KOPT-K1 (cell line): Measurements from ENCODE around the gene TNFAIP8L3.
"Not testable (repeated sequence)": the region's sequence is repeated elsewhere in the genome, so short reads cannot be mapped to it uniquely, and the experiment has no call there.

Experiments used
- H3K27ac ChIP-seq: fragments of 200-600 bp; sonication (generic); 2 replicates; pipeline ENCODE4 v1.5.1; 2016; ENCODE audit warnings: antibody characterized with exemption, mild to moderate bottlenecking, low read depth, low read length; ENCODE audit not compliant: poor library complexity, severe bottlenecking
- H3K36me3 ChIP-seq: fragments of 200-600 bp; sonication (generic); 2 replicates; pipeline ENCODE4 v1.5.1; 2017; ENCODE audit warnings: antibody characterized with exemption, mild to moderate bottlenecking, low read length, moderate library complexity; ENCODE audit not compliant: insufficient read depth
- H3K9me3 ChIP-seq: fragments of 200-600 bp; sonication (generic); 2 replicates; pipeline ENCODE4 v1.5.1; 2017; ENCODE audit warnings: antibody characterized with exemption, low read length, mild to moderate bottlenecking; ENCODE audit not compliant: insufficient read depth, poor library complexity, severe bottlenecking

The TNFAIP8L3 gene

DNA sequence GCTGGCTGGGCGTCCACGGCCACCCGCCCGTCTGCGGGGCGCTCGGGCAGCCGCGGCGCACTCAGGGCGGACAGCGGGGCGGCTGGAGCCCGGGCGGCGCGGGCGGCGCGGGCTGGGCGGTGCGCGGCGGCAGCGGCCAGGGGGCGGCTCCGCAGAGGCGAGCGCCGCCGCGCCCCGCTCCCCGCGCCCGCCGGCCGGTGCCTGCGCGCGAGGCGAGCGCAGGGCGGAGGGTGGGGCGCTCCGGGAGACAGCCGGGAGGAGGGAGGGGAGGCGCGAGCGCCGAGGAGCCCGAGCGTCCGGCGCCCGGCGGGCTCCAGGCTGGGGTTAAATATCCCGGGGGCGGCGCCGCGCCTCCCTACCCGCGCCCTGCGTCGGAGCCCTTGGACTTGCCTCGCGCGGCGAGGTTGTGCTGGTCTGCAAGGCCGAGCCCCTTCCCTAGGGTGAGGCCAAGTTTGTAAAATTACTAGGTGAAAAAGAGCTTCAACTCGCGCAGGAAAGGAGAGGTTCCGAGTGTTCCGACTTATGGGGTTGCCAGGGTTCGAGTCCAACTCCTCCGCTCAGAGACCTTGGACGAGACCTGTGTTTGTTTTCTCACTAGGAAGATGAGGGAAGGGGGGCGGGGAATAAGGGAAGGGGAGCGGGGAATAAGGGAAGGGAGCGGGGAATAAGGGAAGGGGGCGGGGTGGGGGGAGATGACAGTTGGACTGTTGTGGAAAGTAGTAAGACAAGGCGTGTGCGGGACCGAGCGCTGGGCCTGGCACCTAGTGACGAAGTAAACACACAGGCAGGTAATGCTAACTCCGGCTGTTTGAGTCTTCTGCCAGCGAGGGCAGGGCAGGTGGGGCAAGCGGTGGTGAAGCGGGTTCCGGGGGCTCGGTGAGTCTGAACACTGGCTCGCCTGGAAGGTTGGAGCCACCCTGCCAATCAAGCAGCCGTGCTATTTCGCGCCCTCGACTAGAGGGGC is at the start of gene TNFAIP8L3:
TSS of gene TNFAIP8L3 (minus strand) at position 301 of the 964 bp plus-strand sequence. CDS start 311 bp downstream, outside the sequence.
- no peaks in the 10 kb centered on the region for H3K36me3 ChIP-seq
- H3K9me3 ChIP-seq, result no peaks in the 10 kb centered on the region
- H3K27ac ChIP-seq, result no peak within 1 kb of the TSS

DNA sequence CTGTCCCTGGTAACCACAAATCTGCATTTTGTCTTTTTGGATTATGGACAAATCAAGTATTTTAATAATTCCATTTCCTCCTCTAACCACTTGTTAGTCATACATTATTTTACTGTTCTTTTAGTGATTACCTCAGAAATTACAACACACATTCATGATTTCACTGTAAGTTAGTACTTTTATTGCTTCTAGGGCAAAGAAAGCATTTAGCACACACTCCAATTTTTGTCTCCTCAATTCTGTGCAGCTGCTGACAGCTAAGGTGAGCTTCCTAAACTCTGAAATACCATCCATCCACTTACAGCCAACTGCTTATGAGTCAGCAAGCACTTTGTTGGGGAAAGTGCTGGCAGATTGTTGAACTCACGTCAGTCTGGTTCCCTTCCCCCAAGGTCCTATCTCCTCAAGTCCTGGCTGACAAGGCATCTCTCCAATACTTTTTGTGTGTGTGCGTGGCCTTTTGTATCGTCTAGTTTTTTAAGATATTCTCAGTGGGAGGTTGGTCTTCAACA is 49.4 kb upstream of the TNFAIP8L3 start:
- Histone ChIP-seq H3K36me3 (no peaks in the 10 kb centered on the region), H3K9me3 (peaks cover 5% of the 10 kb centered on the region), H3K27ac (no peak overlapping the region)

DNA sequence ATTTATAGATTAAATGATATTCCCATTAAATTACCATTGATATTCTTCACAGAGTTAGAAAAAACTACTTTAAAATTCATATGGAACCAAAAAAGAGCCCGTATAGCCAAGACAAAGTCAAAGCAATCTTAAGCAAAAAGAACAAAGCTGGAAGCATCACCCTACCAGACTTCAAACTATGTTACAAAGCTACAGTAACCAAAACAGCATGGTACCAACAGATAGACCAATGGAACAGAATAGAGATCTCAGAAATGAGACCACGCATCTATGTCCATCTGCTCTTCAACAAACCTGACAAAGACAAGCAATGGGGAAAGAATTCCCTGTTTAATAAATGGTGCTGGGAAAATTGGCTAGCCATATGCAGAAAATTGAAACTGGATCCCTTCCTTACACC is 45.6 kb upstream of the TNFAIP8L3 start:
- H3K36me3 ChIP-seq, H3K9me3 ChIP-seq, H3K27ac ChIP-seq: not testable (repeated sequence)

DNA sequence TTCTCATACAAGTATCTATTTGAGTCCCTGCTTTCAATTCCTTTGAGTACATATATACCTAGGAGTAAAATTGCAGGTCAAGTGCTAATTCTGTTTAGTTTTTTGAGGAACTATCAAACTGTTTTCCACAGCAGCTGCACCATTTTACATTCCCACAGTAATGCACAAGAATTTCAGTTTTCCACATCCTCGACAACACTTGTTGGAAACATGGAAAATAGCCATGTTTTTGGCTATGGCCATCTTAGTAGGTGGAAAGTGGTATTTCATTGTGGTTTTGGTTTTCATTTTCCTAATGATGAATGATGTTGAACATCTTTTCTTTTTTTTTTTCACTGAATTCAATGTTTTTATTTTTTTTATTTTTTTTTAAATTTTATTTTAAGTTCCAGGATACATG is 44.4 kb upstream of the TNFAIP8L3 start:
- H3K9me3 ChIP-seq, result peaks cover 5% of the 10 kb centered on the region
- H3K27ac ChIP-seq, result no peak overlapping the region
- H3K36me3 ChIP-seq, result no peaks in the 10 kb centered on the region

DNA sequence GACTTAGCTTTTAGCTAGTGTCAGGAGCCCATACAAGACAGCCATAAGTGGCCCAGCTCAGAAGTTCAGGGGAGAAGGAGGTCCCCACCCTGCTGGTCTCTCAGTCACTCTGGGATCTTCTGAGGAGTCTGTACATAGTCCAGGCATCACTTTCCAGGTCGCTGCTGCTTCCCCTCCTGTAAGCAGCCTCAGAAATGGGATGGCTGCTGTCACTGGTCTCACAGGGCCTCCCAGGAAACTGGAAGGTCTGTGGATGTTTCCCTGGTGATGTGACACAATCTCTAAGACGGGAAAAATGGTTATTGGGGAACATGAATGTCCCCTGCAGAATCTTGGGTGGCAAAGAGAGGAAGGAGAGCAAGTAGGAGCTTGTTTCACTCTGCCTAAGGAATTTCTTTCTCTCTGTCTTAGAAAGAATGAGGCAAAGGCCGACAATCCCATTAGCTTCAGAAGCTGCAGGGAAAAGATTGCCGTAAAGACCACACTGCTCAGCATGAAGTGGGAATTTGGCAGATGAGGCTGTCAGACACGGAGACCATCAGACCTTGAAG is 43.2 kb upstream of the TNFAIP8L3 start:
- Histone ChIP-seq H3K36me3 (no peaks in the 10 kb centered on the region), H3K27ac (no peak overlapping the region), H3K9me3 (peaks cover 5% of the 10 kb centered on the region)

DNA sequence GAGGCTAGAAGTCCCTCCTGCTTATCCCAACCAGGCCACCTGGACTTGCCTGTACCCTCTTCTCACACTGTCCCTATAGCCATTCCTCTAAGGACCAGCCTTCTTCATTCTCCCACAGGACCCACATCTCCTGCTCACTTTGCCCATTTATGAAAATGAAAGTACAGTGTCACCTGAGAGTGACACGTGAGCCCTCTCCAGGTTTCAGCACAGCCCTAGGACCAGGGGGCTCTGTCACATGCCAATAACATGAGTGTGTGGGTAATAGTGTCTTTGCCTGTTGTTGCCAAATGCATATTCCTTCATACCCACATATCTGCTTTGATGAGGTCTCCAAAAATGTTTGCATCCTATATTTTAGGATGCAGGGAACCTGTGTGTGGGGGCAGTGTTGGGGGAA is 42.3 kb upstream of the TNFAIP8L3 start:
- no peaks in the 10 kb centered on the region for H3K36me3 ChIP-seq
- peaks cover 5% of the 10 kb centered on the region for H3K9me3 ChIP-seq
- no peak overlapping the region for H3K27ac ChIP-seq

DNA sequence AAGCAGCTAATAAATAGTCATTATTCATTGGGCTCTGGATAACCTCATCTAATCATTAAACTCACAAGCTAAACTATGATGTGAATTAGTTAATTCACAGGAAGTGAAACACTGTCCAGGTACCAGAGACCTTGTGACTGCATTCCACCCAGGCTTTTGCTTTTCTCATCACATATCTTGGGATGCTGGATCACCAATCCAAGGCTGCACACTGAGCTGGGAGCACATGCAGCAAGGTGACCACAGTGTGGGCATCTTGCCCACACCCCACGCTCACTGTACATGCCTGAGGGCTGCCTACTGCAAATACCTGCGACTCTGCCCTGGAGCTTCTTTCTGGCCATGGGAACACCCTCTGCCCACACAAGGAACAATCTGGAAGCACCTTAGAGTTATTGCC is 40.6 kb upstream of the TNFAIP8L3 start:
- Histone ChIP-seq H3K27ac (no peak overlapping the region), H3K36me3 (no peaks in the 10 kb centered on the region), H3K9me3 (peaks cover under 1% of the 10 kb centered on the region)

DNA sequence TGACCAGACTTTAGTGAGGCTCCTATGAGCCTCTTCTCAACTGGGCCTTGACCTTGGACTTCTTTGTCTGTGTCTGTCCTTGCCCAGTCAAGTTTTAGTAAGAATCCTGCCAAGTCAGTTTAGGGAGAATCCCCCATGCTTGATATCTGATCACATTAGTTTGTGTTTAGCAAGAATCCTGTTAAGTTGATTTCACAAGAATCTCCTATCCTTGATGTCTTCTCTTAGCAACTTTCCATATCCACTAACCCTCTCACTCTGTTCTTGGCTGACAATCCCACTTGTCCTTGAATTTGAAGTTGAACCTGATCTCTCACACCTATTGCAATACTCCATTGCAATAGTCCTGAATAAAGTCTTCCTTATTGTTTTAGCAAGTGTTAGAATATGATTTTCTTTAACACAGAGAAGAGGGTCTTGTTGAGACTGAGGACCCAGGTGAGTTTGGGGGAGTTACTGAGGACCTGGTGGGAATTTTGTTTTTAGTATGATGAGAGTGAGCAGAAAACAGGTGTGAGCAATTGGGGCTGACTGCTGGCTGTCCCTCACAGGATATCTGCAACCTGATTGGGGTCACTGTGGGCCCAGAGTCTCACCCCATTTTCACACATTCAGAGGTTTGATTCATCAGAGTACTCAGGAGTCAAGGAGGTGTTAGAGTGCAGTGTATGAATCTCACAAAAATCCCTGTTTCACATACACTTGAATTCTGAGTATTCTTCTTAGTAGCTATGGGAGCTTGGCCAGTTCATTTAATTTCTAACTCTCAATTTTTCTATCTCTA is 39.9 kb upstream of the TNFAIP8L3 start:
- no peaks in the 10 kb centered on the region for H3K36me3 ChIP-seq

DNA sequence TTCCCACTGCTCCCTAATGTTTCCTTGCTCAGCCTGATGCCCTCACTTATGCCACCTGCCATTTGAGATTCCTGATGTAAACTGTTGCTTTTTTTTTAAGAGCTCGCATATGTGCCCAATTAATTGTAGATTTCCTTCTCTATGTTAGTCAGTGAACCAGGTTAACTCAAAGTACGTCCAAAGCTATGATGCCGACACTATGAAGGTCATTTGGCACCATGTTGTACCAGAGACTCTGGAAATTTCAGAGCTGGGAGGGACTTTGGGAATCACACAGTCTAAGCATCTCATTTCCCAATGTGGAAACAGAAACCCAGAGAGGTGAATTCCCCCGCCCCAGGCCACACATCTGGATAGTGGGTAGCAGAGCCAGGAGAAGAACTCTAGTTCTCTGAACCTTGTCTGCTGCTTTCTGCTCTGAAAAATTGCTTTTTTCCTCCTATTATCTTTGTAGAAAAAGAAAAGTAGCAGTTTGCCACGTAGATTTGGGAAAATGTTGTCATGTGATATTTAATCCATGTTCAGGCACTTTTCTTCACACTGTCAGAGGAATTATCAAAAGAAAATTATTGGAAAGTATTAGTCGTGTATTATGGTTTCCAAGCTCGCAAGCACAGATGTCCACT is 38.5 kb upstream of the TNFAIP8L3 start:
- Histone ChIP-seq H3K27ac (no peak overlapping the region), H3K9me3 (no peaks in the 10 kb centered on the region), H3K36me3 (no peaks in the 10 kb centered on the region)

More for the DNA sequence above, 39.9 kb upstream of the TNFAIP8L3 start:
- H3K27ac ChIP-seq, result no peak overlapping the region
- H3K9me3 ChIP-seq, result no peaks in the 10 kb centered on the region

DNA sequence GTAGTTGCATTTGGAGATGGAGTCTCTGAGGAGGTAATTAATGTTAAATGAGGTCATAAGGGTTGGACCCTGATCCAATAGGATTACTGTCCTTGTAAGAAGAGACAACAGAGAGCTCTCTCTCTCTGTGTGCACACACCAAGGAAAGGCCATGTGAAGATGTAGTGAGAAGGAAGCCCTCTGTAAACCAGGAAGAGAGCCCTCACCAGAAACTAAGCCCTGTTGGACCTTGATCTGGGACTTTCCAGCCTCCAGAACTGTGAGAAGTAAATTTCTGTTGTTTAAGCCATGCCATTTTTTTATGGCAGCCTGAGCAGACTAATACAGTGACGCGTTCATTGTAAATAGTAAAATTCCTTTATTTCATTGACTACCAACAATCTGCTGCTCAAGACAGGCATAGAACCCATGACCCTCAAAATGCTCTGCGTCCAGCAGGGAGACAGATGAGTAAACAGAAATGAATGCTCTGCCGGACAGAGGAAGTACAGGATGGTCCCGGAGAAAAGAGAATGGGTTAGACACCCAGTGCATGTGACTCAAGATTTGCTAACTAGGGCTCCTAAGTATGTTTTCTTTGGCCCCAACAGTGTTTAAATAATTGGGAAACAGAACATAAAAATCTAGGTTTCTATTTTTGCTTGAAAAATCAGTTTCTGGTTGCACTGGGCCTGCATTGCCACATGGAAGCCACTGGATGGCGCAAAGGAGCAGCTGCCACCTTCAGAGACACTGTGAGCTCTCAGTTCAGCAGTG is 37.9 kb upstream of the TNFAIP8L3 start:
- no peak overlapping the region for H3K27ac ChIP-seq

DNA sequence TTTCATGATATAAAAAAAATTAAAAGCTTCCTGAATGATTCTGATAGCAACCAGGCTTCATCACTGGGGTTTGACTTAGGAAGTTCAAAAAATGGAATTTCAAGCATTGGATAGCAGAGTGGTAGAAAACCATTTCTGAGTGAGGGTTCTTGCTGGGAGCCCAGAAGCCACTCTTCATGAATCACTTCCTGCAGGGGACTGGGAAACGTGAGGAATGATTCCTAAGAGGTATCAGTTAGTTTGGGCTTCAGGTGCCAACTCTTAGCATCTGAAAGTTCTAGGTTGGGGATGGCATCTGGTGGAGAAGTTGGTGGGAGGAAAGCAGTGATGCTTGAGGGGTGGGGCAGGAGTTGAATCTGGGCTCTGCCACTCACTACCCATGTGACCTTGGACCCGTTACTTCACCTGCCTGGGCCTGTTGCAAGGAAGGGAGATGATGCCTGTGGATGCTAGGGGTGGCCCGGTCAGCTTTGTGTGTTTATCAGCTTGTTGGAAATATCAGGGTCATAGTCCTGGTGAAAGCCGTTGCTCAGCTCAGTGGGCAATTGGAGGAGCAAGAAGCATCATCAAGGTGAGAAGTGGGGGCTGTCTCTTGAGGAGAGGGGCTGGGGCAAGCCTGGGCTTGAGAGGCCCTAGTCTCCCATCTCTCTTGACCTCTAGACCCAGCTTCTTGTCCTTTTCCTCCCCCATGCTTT is 37.0 kb upstream of the TNFAIP8L3 start:
- no peaks in the 10 kb centered on the region for H3K9me3 ChIP-seq
- no peak overlapping the region for H3K27ac ChIP-seq
- no peaks in the 10 kb centered on the region for H3K36me3 ChIP-seq

More for the DNA sequence above, 37.9 kb upstream of the TNFAIP8L3 start:
- Histone ChIP-seq H3K36me3 (no peaks in the 10 kb centered on the region), H3K9me3 (no peaks in the 10 kb centered on the region)

DNA sequence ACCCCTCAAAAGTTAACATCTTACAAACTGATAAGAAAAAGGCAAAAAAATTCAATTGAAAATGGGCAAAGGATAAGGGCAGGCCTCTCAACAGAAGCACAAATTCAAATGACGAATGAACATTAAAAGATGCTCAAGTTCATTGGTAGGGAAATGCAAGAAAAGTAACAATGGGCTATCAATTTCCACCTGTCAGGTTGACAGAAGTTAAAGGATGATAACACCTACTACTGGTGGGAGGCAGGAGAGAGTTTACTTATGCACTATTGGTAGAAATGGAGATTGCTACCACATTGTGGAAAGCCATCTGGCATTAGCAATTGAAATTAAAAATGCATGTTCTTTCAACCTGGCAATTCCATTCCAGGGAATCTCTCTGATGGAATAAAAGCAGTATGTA is 35.6 kb upstream of the TNFAIP8L3 start:
- Histone ChIP-seq H3K9me3 (no peaks in the 10 kb centered on the region), H3K27ac (no peak overlapping the region), H3K36me3 (no peaks in the 10 kb centered on the region)

DNA sequence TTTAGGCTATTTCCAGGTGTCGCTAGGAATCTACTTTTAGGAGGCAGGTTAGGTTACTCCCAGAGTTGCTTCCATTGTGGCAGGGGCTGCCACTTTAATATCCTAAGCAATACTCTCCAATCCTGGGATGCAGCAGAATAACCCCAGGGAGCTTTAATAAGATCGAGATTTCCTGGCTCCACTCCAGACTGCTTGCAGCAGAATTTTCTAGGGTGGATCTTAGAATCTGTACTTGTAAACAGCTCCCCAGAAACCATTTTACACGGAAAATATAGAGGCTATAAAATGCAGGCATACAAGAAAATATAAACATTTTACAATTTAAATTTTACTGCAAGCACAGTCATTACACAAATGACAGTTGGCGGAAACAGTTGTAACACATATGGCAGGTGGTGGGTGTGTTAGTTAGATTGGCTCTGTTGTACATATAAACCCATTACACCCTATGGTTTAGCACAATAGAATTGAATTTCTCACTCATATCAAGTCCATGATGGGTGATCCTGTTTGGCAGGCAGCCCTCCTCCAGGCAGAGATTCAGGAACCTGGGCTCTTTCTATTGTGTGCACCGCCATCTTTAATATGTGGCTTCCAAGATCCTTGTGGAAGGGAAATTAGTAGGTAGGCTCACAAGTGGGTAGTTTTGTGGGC is 35.0 kb upstream of the TNFAIP8L3 start:
- no peaks in the 10 kb centered on the region for H3K36me3 ChIP-seq
- no peaks in the 10 kb centered on the region for H3K9me3 ChIP-seq
- H3K27ac ChIP-seq, result no peak overlapping the region
